HG03469 (cell line): ENCODE data around the gene C1QL1.

Experiments used
- ATAC-seq: cut with Tn5 transposase; IDR thresholded peaks from one replicate; pipeline ENCODE4 v1.9.1; 2021; ENCODE audit warnings: mild to moderate bottlenecking, moderate library complexity, moderate number of reproducible peaks; ENCODE audit not compliant: unreplicated experiment

The C1QL1 gene

DNA sequence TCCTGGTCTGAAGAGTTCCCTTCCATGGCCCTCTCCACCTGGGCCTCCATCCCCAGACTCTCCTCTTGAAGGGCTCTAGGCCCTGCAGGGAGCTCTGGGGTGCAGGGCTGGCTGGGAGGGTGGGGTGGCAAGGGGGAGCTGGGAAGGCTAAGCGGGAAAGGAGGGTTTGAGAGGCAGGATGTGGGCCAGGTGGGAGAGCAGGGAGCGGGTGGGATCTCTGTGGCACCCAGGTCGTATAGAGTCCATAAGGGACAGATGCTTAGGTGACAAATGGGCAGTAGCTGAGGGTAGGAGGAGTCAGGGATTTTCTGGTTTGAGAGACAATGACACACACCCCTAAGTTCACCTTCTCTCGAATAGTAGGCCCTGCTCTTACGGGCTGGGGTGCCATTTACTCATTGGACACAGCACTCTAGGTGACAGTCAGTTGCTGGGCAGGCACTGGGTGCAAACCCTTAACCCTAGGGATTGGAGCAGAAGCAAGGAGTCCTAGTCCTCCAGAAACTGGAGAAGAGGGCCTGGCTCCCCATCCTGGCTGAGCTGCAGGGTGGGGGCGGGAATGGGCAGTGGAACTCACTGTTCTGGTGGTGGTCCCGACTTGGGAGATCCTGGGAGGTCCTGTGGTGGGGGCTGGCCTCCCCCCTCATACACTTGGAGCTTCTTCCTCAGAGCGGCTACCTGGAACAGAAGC is 35.9 kb downstream of the C1QL1 start:
- no peak for ATAC-seq

DNA sequence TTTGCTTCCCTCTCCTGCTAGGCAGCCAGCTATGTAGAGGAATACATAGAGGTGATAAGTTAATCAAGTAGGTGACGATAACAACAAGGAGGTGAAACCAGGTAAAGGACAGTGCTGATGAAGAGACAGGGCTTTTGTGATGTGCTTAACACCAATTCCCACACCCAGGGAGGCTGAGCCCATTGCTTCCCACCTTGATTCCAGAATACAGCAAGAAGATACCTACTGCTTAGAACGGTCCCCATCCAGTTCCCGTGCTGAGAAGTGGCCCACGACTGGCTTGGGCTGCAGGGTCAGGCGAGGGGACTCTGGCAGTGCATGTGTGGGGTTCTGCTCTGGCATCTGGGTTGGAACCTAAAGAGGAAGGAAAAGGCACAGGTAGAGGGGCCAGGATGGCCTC is 36.7 kb downstream of the C1QL1 start:
- ATAC-seq: no peak

DNA sequence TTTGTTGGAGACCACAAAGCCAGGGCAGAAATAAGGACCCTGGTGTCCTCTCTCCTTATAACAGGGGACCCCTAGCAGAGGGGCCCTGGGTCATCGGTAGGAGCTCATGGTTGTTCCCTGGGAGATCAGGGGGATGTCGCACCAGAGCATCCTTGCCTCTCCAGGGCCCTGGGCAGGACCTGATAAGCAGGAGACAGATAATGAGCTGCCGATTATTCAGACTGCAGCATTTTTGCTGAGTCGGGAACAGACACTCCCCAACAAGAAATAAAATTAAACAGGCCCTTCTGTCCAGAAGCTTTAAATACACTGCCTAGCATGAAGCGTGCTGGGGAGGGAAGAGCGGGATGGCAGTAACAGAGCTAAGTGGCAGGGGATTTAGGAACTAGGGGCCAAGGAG is 37.4 kb downstream of the C1QL1 start:
- no peak for ATAC-seq

DNA sequence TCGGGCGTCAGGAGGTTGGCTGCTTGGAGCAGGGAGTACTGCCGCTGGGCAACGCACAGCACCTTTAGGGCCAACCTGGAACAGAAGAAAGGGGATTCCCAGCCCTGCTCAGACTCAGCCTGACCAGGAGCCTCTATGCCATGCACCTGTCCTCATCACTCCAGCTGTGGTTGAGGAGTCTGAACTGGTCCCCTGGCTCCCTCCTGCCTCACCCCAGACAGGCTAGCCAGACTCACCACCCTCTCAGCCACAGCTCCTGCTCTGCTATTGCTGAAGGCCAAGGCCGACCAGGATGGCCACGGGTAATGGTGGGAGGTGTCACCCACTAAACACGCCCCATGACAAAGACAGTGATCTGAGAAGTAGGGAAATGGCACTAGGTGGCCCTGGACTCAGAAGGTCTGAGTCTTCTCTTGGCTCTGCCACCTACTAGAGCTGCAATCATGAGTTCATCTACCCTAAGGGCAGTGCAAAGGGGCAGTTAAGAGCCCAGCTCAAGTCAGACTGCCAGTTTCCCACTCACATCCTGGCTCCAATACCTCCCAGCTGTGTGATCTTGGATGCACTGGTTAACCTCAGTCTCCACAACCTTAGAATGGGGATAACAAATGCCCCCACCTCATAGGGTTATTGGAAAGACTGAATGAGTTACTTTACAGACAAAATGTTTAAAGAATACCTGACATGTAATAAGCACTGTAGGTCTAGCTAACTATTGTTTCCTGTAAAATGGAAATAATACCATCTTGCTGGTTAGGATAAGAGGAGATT is 39.0 kb downstream of the C1QL1 start:
- no peak for ATAC-seq

DNA sequence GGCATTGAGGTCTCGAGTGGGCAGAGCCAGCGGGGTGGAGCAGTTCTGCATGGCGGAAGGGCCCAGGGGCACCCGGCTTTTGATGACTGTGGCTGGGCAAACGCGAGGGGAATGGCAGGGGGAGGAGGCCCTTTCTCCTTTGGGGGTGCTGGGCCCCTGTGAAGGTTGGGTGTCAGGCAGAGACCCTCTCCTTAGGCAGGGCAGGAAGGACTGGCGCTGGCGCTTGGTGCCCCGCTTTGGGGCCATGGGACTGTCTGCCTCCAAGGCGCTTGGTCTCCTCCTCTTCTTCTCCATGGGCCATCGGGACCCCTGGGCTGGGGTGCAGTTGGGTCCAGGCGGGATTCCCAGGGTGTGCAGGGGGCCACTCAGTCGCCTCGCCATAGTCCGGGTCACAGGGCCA is 40.0 kb downstream of the C1QL1 start:
- ATAC-seq: no peak

DNA sequence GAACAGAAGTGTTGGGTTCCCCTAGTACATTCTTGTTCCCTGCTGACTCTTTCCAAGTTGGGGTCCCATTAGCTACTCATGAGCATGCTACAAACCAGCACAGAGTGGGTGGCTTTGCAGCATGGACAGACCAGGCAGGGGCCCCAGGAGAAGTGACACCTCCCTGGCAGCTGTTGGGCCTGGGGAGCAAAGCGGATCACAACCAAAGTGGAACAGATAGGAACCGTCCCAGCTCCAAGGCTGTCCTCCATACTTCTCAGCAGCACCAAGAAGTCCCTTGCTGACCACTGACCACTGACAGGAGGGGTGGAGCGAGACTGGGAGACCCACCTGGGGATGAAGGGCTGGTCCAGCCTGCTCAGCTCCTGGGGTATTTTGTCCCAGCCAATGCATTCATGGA is 40.4 kb downstream of the C1QL1 start:
- ATAC-seq: no peak

DNA sequence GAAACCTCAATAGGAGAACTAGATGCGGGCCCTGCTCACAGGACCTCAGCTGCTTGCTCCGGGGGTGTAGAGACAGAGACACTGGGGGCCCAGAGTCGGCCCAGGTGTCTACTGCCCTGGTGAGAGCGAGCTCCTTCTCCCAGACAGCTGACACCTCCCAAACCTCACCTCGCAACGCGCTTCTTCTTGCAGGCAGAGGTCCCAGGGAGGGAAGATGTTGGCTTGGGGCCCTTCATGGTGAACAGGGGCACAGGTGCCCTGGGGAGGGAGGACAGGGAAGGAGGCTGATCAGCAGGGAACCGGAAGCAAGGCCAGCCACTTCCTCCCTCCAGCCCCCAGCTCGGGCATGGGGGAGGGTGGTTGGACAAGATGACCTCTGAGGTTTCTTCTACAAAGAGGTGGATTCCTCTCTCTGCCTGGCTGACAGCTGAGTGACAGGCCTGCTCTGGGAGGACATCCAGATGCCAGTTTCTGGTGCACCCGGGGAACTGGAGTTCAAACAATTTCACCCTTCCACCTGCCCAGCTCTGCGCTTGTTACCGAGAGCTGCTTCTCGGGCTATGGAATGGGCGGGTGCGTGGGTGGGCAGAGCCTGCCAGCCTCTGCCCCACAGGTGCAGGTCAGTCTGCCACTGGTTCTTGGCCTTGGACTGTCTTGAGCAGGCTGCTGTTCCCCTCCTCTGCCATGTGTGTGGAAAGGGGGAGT is 41.1 kb downstream of the C1QL1 start:
- ATAC-seq: no peak

DNA sequence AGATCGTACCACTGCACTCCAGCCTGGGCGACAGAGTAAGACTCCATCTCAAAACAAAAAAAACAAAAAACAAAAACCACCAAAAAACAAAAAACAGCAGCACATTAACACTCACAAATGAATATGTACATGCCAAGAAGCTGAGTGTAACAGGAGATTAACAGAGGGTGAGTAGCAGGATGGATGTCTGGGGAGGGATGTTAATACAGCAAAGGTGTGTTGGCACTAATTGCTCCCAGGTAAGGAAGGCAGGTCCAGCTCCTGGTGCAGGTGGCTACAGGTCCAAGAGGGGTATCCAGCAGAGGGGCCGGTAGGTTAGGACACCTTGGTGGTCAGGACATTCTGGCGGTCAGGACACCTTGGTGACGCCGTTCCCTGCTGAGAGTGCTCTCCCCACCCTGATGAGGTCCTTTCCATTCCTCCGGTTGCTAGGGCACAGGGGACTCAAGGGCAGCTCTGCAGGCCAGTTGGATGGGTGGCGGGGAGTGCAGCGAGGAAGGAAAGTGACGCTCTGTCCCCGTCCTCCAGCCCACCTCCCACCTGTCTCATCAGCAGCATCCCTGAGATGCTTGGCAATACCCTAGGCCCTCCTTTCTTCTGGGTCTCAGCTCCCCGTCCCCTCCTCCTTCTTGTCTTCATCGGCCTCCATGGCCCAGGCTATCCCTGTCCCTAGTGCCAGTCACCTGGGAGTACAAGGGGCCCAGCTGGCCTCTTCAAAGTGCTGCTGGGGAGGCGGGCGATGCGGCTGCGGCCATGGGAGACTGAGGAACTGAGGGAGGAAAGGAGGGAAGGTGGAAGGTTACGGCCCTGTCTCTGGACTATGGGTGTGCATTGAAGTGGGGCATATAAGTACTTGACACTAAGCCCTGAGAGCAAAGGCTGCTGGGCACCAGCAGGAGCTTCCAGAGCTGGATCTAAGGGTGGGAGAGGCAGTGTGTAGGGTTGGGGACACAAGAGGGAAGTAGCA is 42.1 kb downstream of the C1QL1 start:
- ATAC-seq: no peak

DNA sequence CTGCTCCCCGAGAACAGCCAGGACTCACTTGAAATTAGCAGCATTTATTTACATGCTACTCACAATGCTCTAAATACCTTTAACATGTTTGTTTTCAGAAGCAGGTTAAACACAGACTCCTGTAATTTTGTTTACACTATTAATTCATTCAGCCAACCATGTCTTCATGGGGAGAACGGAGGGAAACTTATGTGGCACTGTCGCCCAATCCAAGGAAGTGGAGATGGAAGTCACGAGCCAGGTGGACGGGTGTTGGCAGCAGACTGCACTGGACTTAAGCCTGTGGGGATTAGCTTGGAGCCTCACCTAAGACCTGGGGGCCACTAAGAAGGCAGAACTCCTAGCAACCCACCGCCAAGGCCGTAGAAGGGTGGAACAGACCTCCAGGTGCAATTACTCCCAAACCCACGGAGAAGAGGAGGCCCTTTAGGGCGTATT is 44.0 kb downstream of the C1QL1 start:
- no peak for ATAC-seq

DNA sequence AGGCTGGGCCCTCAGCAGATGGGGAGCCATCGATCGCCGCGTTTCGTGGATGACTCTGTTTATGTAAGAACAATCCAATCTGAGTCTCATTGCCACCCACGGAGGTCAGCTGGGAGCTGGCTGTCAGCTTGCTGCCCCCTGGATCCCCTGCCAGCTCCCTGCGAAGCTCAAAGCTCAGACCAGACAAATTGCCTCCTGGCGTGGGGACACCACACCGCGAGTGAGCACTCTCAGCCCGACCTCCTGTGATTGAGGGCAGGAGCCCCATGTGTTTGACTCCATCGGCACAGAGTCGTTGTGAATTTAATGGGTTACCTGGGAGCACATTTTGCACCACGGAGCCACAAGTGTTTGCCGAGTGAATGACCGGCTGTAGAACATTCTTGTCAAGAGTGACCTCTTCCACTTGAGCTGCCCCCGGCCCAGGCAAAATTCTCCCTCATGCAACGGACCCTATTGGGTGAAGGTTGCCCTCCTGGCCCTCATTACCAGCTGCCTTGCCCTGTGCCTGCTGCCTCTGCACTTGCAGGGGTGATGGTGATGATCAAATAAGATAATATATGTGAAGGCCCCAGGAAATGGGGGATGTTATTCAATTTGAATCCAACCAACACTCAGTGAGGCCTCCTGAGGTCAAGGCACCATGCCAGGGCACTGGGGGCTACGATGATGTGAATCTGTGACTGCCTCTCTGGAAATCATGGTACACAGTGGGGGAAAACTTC is 45.2 kb downstream of the C1QL1 start:
- ATAC-seq: no peak

DNA sequence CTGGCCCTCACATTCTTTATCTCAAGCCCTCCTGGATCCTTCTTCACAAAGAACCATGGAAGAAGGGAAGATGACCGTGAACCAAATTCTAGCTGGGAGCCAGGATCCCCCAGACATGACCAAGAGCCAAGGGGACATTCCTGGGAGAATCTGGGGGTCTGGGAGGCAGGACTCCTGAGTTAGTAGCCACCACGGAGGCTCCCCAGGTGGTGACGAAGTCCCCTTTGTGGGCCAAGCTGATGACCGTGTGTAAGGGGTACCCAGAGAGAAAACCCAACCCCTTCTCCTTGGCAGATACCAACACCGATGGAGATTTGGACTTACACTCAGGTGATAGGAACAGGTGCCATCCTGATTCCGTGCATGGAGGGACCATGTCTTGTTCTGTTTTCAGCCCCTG is 46.0 kb downstream of the C1QL1 start:
- no peak for ATAC-seq

DNA sequence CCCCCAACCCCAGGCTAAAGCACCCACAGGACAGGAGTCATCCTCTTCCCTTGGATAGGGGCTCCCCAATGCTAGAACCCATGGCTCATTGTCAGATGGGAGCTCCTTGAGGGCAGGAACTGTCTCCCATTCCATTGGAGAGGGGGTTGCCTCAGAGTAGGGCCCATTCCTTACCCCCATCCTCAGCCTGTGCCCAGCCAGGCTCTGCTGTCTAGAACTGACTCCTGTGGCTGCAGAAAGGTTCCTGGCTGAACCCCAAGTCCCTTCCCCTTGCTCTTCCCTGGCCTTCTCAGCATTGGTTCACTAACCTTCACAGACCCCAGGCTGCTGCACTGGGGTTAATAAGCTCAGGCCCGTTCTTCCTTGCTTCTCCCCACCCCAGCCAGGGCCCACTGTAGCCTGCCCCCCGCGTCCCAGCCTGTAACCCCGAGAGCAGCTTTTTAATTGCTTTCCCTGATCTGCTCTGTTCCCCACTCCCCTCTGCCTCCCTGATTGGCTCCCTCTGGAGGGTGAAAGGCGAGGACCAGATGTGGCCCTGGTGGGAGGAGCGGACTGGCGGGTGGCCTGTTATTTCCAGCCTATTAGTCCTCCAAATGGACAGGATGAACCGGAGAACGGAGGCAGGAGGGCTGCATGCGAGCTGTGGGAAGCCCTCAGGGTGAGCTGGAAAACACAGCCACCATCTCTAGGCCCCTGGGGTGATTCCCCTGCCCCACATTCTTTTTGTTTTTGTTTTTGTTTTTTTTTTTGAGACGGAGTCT is 46.8 kb downstream of the C1QL1 start:
- no peak for ATAC-seq

DNA sequence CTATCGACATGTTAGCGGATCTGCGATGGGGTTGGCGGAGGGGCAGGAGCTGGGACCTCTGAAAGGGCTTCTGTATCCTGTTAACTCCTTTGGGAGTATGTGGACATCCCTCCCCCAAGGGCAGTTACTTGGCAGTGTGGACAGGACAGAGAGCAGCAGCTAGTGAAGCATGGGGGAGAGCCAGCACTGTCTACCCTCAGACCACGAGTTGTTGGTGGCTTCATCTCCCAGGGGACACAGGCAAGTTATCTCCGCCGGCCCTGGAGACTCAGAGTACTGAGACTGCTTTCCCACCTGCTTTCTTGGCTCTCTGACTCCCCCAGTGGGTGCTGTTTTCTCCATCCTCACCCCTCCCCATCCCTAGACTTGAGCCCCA is 47.5 kb downstream of the C1QL1 start:
- no peak for ATAC-seq

DNA sequence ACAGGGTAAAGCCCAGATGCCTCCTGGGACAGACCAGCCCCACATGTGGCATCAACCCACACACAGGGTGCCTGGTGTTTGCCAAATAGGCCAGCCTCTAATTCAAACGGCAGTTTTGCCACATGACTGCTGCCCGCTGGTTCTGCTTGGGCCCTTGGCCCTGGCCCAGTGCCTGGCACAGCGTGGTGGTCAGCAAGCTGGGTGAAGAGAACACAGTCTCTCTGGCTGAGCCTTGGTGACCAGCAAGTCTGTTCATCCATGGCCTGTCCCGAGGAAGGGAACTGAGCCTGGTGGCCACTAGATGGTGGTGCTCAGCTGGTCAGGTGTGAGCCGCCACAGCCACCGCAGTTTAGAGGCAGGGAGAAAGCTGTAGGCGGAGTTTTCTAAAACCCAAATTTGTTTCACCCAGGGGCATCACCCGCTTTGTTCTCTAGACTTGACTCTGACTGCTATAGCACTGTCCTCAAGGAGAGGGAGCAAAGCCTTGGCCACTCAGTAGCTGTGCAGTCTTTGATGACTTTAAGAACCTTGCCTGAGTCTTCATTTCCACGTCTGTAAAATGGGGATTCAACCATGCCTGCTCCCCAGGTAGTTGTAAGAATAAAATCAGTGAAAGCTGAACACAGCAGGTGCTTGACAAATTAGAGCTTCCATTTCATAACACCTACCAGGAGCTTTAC is 48.1 kb downstream of the C1QL1 start:
- ATAC-seq: no peak

DNA sequence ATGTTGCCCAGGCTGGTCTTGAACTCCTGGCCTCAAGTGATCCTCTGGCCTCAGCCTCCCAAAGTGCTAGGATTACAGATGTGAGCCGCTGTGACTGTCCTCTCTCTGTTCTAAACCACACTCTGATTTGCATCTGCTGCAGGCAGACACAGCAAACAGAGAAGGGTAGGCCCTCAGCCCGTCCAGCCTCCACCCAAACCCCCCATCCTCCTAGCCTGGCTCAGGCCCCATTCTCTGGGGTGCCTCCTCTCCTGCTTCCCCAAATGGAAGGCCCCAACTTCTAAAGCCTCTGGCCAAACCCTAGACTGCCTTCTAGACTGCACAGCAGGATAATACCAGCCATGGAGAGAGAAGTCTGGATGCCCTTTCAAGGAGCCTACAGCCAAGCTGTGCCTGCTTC is 48.7 kb downstream of the C1QL1 start:
- no peak for ATAC-seq

DNA sequence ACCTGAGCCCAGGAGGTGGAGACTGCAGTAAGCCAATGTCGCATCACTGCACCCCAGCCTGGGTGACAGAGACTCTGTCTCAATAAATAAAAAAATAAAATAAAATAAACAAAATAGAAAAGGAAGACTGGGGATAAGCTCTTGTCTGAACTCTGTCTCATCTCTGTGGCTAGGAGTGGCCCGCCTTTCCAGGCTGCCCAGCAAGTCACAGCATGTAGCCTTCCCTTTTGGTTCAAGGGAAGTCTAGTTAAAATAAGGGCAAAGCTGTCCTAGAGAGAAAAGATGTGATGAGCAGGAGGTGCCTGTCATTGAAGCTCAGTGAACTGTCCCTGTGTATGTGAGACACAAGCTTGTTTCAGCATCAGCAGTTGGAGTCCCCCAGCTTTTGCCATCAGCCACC is 50.1 kb downstream of the C1QL1 start:
- ATAC-seq: no peak

DNA sequence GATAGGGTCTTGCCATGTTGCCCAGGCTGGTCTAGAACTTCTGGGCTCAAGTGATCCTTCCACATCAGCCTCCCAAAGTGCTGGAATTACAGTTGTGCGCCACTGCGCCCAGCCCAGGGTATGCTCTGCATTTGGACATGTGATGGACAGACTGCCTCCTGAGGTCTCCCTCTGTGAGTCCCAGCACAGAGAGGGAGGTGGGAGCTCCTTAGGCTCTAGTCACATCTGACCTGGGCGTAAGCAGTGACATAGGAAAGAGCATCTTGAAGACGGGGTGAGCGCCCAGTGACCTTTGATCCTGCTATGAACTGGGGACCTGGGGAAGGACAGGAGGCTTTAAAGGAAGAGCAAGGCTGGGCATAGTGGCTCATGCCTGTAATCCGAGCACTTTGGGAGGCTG is 50.6 kb downstream of the C1QL1 start:
- ATAC-seq: no peak

DNA sequence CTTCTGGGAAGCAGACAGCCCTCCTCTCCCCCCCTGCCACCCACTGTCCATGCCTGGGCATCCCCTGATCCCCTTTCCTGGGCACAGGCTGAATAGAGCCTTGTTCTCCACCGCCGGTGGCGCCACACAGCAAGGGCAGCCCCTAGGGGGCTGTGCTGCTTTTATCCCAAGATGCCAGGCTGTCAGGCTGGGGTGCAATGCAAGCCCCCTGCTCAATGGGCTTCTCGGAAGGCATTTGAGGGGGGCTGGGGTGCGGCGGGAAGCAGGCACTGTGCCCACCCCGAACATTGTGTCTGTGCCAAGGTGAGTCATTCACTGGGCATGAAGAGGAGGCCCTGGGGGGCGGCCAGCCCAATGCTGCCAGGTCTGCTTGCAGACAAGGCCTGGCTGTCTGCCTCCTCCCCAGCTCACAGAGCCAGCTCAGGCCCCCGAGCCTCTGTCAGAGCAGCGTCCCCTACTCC is 51.3 kb downstream of the C1QL1 start:
- ATAC-seq: no peak
